Ishikawa (cell line): ENCODE results near the gene SLC25A44.

Experiments
- CEBPB ChIP-seq: IDR thresholded peaks from 2 replicates; pipeline ENCODE4 v1.6.1; 2012
- CREB1 ChIP-seq: IDR thresholded peaks from 2 replicates; pipeline ENCODE4 v1.6.1; 2012; ENCODE audit warnings: low read depth
- EGR1 ChIP-seq: IDR thresholded peaks from 2 replicates; pipeline ENCODE4 v1.6.1; 2012
- EP300 ChIP-seq: IDR thresholded peaks from 2 replicates; pipeline ENCODE4 v1.6.1; 2012; ENCODE audit warnings: borderline replicate concordance
- MAX ChIP-seq: IDR thresholded peaks from 2 replicates; pipeline ENCODE4 v1.6.1; 2012
- NFIC ChIP-seq: IDR thresholded peaks from 2 replicates; pipeline ENCODE4 v1.6.1; 2012
- RAD21 ChIP-seq: IDR thresholded peaks from 2 replicates; pipeline ENCODE4 v1.6.1; 2012; ENCODE audit warnings: low read depth
- TAF1 ChIP-seq: IDR thresholded peaks from 2 replicates; pipeline ENCODE4 v1.6.1; 2012; ENCODE audit warnings: low read depth, mild to moderate bottlenecking
- TCF12 ChIP-seq: IDR thresholded peaks from 2 replicates; pipeline ENCODE4 v1.6.1; 2012; ENCODE audit warnings: low read depth
- TEAD4 ChIP-seq: IDR thresholded peaks from 2 replicates; pipeline ENCODE4 v1.6.1; 2012
- USF1 ChIP-seq: IDR thresholded peaks from 2 replicates; pipeline ENCODE4 v1.6.1; 2012
- TF ChIP-seq, protein P1 (sequence below): IDR thresholded peaks from 2 replicates; pipeline ENCODE4 v1.6.1; 2012; ENCODE audit warnings: low read depth, mild to moderate bottlenecking

DNA sequence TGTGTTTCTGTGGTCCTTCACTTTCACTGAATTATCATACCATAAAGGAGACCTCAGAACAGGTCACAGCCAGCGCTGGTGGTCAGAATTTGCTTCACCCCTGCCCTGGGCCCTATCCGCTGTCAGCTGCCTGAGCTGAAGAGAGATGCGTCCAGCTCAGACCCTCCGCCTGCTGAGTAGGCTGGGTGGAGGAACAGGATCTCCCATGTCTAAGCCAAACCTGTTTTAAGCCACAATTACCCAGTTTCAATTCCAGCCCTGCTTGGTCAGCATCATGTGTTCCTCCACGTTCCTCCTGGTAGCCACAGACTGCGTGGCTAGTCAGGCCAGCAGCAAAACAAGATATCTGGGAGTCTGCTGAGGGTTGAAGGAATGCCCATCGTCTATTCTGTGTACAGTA lies 34.6 kb downstream of the SLC25A44 start:
- no peak for TF ChIP-seq CEBPB
- TF ChIP-seq TAF1 = no peak
- TF ChIP-seq, protein P1, sequence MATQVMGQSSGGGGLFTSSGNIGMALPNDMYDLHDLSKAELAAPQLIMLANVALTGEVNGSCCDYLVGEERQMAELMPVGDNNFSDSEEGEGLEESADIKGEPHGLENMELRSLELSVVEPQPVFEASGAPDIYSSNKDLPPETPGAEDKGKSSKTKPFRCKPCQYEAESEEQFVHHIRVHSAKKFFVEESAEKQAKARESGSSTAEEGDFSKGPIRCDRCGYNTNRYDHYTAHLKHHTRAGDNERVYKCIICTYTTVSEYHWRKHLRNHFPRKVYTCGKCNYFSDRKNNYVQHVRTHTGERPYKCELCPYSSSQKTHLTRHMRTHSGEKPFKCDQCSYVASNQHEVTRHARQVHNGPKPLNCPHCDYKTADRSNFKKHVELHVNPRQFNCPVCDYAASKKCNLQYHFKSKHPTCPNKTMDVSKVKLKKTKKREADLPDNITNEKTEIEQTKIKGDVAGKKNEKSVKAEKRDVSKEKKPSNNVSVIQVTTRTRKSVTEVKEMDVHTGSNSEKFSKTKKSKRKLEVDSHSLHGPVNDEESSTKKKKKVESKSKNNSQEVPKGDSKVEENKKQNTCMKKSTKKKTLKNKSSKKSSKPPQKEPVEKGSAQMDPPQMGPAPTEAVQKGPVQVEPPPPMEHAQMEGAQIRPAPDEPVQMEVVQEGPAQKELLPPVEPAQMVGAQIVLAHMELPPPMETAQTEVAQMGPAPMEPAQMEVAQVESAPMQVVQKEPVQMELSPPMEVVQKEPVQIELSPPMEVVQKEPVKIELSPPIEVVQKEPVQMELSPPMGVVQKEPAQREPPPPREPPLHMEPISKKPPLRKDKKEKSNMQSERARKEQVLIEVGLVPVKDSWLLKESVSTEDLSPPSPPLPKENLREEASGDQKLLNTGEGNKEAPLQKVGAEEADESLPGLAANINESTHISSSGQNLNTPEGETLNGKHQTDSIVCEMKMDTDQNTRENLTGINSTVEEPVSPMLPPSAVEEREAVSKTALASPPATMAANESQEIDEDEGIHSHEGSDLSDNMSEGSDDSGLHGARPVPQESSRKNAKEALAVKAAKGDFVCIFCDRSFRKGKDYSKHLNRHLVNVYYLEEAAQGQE = no peak
- no peak for TF ChIP-seq TCF12
- no peak for TF ChIP-seq MAX
- TF ChIP-seq NFIC = no peak
- TF ChIP-seq CREB1 = no peak
- no peak for TF ChIP-seq RAD21
- TF ChIP-seq USF1 = no peak
- no peak for TF ChIP-seq EGR1
- no peak for TF ChIP-seq TEAD4
- no peak for TF ChIP-seq EP300
